Hematopoietic multipotent progenitor cell treated with erythropoietin and hydrocortisone succinate and interleukin-3 and kit ligand, for 6 days (in vitro differentiated cells): ENCODE measurements around the gene GRM4.

Experiments used
- DNase-seq: peaks from one replicate; pipeline ENCODE4 v3.0.0-alpha.2; 2015

The GRM4 gene

DNA sequence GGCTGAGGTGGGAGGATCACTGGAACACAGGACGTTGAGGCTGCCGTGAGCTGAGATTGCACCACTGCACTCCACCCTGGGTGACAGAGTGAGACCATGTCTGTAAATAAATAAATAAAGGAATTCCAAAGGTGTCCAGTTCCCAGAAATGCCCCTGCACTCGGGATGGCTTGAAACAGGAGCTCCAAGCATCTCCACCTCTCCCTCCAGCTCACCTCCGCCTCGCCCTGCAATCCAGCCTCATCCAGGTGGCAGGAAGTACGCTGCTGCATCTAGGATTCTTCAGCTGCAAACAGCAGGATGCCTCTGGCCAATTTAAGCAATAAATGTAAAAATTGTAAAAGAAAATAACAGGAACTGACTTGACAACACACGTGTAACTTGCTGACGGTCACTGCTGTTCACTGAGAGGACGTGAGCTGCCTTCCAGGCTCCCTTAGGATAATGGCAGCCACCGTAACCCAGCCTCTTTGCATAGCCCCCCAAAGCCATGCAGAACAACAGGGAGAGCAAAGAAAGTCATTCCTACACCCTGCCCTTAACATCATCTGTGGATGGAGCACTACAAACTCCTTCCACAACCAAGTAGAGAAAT is 11.4 kb upstream of the GRM4 start:
- DNase-seq: no peak

DNA sequence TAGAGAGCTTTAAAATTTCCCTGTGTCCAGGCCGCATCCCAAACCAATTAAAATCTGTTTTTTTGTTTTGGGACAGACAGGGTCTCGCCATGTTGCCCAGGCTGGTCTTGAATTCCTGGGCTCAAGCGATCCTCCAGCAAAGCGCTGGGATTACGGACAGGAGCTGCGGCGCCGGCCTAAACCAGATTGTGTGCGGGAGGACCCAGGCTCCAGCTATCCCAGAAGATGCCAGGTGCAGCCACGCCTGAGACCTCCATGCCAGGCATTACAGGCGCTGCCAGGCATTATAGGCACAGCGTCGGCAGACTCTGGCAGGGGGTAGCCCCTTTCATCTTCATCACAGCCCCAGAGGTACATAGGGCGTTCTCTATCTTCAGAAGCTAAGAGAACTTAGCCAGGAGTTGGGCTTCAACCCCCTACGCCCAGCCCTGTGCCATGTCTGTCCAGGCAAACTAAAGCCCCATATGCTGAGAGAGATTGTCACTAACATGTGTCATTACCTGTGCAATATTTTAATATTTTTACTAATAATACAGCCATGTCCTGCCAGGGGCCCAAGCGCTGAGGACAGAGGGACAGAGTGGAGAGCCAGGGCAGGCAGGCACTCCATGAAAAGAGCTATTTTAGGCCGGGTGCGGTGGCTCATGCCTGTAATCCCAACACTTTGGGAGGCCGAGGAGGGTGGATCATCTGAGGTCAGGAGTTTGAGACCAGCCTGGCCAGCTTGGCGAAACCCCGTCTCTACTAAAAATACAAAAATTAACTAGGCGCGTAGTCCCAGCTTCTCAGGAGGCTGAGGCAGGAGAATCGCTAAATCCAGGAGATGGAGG is 9.8 kb upstream of the GRM4 start:
- DNase-seq: no peak

DNA sequence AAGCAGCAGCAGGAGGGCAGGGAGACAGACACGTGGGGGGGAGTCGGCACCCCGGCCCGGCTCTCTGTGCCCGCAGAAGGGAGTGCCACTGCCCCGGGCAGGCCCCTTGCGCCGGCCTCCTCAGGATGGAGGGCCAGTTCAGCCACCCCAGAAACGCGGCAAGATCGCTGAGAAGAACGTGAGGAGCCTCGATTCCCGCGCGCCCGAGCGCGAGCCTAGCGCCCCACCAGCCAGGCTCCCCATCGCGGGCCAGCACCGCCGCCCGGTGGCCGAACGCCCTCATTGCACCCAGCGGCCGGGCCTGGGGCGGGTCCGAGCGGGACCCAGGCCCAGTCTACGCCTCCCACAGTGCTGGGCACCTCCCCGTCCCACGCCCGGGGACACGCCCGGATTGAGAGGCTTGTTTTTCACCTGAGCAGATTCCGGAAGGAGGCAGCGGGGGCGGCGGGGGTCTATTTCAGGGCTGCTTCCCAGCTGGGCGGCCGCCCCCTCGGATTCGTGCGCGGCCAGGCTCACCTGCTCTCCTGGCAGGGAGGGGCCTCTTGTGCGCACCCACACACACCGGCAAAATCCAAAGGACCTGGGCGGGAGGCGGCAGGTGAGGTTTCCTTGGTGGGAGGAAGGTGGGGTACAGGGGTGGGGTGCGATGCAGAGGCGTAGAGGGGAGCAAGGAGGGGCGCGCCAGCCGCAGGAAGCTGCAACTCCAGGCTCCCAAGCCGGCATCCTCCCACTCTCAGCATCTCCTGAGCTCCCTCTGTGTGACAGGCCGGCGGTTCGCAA is 9.0 kb upstream of the GRM4 start:
- peak; percentile 71 for DNase-seq

DNA sequence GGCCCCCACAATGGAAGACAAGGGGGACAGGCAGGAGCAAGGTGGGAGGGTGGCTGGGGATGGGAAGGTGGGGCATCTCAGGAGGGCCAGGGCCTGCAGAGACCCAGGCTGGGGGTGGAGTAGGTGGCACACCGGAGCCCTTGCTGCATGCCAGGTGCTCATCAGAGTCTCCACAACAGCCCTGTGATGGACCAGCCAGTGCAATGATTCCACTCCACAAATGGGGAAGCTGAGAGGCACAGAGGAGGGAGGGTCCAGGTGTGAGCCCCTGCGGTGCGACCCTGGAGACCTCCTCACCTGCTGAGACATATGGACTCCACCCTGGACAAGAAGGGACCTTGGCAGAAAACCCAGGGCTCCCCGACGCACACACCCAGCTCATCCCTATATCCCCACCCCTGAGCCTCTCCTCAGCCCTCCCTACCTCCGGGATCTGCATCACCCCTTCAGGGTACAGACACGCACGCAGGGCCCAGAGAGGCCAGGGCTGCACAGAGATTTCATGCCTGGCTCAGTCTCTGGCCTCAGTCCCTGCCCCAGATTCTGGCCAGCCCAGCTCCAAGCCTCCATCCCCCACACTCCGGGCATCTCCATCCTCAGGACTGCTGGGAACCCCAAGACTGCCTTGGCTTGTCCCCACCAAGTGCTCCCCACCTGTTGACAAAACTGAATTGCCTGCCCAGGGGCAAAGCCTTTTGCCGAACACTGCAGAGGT is 7.1 kb upstream of the GRM4 start:
- DNase-seq: no peak

DNA sequence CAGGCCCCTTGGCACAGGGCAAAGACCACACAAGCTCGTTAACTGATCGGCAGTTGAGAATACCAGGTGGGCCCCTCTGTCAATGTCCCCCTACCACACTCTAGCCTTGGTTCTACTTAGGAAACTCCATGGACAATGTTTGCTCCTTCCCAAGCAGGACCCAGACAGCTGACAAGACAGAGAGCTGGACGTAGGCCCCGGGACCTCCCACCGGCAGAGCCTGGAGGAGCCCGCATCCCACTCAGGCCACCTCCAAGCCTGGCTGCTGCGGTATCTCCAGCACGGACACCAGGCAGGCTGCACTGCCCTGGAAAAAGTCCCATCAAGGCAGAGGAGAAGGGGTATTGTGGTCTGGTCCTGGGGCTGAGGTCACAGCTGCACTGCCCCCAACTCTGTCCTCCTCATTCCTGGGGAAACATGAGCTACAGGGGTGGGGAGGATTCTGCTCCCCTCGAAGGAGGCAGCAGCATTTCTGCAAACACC is 6.2 kb upstream of the GRM4 start:
- no peak for DNase-seq

DNA sequence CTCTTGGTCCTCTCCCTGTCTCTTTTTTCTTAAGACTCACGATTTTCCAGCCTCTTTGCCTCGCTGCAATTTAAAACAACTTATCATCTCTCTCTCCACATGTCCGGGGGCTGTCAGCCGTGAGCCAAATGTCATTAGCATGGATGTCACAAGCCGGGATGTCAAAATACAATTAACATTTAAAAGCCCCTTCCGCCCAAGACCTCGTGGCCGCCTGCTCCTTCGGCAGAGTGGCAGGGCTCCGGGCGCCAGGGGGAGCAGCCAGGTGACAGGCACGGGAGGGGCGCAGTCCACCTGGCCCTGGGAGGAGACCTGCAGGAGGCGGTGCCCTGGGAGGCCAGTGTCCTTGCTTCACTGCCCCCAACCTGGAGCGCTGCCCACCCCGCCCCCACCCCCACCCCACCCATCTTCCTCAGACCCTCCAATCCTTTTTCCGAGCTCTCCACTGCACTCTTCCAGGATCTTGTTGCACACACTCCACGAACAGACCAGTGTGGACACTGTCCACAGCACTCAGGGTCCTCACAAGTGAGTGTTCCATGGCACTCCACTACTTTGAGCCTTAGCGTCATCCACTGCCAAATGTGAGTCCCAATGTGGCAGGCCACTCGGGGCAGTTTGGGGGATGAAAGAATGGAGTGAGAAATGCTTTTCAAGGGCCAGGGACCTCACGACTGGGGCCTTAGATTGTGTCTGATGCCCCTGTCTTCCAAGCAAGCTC is 5.6 kb upstream of the GRM4 start:
- DNase-seq: no peak

DNA sequence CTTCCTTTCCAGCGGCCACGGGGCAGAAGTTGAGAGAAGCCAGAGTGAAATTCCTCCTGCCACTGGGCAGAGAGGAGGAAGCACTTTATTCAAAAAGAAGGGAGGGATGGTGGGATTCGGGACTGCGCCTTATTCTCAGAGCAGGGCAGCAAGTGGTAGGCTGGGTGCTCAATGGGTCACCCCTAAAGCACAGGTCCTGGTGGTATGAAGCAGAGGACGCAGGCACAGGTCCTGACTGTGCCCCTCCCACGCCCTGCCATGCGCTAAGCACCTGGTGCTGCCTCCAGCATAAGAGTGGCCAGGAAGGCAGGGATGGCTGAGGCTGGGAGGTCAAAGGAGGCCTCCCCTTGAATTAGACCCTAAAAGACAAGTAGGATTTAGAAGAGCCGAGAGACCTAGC is 4.9 kb upstream of the GRM4 start:
- DNase-seq: no peak

DNA sequence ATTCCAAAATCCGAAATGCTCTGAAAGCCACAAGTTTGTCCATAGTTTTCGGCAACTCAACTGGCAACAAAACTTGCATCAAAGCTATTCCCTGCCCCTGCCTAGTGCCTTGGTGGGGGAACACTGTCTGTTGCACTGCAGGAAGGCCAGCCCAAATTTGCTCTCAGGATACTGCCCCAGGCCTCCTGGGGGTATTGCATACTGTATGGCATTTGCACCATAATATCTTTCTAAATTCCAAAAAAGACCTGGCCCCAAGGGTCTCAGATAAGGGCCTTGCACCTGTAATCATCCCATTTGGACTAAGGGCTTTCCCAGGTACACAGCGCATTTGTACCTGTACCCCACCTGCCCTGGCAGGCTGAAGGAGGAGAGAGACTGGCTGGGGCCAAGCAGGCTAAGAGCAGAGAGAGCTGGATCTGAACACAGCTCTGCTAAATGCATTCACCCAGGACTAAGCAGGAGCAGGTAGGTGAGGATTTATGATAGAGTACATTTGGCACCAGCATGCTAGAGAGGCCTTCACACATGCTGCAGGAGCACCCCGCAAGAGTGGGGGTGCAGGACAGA is 4.0 kb upstream of the GRM4 start:
- no peak for DNase-seq

DNA sequence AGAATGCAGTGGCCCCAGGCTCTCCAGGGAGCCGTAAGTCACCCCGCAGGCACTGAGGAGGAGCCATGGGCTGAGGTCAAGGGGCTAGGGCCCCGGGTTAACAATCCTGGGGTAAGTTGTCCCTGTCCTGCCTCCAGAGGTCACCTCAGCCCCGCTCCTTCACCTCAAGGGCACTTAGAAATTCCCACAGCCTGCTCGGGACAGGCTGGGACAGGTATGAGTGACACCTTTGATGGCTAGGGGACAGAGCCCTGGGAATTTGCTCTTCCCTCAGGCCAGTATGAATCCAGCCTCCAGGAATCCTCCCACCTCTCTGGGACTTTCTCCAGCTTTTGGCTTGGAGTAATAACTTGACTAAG is 3.5 kb upstream of the GRM4 start:
- DNase-seq: no peak

DNA sequence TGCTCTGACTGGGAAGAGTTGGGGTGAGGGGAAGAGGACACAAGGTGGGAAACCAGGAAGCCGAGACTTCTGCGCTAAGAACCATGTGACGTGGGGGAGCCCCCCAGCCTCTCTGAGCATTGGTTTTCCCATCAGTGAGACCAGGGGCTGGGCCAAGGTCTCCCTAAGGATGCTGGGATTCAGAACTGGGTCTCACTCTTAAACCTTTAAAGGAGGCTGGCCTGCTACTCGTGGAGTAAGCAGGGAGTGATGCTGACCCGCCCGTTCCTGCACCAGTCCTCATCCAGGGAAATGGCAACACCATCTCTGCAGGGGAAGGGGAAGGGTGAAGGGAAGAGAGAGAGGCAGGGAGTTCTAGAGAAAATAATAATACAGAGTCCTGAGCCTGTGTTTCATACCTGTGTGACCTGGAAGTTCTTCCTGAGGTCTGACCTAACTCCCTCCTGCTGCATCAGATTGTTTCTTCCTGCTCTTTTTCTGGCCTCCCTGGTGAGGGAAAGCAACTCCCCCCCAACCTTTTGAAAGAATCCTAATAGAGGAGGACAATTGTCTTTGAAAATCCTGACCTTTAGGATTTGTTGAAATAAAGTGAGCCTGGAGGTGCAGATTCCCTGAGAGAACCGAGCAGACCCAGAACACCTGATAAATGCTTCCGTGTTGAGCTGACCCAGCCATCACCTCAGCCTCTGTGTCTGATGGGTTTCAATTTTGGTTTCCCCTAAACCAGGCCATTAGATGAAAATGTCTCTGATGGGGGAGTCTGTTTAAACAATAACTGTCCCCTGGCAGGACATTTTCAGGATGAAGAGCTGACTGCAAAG is 3.0 kb upstream of the GRM4 start:
- DNase-seq: no peak

DNA sequence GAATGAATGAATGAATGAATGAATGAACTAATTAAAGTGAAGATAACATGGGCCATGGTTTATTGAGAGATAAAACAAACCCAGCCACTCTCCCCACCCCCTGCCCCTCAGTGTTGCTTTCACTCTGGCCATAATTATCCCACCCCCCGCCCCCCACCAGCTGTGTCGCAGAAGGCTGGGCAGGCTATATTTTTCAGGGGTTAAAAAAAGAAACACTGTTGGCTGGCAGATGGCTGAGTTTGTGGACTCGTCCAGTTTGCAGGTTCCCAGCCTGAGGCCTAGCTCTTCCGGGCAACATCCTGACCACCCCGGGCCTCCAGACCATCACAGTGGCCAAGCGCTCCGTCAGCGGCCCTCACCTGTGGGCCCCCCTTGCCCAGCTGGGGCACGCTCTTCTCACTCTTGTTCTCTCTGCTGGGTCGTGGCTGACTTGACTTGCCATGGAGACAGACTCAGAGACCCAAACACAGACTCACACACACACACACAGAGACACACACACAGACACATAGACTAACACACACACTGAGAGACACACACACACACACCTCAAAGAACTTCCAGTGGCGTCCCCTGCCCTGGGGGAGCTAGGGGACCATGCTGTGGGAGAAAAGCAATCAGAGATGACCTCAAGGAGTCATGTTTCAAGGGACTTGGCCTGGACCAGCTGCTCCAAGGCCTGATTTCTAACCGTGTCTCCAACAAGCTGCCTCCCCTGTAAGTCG is 2.2 kb upstream of the GRM4 start:
- DNase-seq: no peak

DNA sequence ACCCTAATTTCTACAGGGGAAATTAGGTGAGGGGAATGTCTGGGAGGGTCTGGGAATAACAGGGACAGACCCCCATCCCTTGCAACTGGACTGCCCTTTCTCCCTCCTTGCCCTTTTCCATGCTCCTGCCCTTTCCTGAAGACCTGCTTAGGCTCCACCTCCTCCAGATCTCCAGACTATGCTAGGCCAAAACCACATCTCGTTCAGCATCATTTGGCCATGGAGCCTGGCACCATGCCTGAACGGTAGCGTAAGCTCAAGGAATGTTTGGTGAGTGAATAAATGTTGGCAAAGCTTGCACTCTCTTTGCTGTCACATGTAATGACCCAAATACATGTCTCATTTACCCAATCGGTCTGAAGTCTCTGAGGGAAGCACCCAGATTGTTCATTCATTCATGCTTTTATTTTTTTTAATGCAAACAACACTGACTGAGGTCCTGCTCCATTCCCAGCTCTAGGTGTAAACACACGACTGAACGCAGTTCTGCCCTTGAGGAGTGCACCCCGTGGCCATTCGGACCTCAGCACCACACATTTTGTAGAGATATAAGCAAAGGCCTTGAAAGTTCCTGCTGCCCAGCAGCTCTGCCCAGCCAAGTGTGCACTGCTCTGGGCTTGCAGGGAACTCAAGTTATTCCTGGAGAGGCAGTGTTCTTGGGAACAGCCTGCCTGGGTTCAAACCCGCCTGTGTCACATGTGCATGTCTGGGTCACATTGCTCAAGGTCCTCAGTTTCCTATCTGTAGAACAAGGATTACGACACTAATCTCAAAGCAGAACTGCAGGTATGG is 1.1 kb upstream of the GRM4 start:
- DNase-seq: no peak

DNA sequence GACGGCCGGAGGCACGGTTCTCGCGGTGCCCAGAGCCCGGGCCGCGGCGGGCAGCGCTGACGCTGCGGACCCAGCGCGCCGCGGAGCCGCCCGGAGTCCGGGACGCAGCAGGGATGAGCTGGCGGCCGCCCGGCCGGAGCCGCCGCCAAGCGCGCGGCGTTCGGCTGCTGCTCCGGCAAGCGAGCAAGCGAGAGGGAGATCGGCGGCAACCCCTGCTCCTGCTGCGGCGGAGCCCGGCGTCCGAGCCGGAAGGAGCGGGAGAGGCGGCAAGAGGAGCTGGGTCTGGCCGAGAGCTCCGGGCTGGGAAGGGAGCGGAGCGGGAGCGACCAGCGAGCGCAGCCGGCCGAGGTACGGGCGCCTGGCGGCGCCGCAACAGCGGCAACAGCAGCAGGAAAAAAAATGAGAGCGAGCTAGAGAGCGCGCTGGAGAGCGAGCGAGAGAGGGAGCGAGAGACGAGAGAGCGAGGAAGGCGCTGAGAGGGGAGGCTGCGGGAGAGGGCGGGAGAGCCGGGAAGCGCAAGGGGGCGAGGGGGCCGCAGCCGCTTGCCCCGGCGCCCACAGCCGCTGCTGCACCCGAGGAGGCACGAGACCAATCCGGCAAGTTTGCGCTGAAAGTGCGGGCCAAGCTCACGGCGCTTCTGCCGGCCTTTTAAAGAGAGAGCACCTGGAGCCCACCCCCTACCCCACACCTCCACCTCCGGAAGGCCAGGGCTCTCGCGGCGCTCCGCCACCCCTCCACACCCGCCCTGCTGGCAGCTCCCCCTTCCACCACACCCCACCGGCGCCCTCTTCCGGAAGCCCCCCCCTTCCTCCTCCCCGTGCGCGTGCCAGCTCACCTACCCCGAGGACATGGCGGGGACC is 496 bp downstream of the GRM4 start:
- peak; percentile 27 for DNase-seq

DNA sequence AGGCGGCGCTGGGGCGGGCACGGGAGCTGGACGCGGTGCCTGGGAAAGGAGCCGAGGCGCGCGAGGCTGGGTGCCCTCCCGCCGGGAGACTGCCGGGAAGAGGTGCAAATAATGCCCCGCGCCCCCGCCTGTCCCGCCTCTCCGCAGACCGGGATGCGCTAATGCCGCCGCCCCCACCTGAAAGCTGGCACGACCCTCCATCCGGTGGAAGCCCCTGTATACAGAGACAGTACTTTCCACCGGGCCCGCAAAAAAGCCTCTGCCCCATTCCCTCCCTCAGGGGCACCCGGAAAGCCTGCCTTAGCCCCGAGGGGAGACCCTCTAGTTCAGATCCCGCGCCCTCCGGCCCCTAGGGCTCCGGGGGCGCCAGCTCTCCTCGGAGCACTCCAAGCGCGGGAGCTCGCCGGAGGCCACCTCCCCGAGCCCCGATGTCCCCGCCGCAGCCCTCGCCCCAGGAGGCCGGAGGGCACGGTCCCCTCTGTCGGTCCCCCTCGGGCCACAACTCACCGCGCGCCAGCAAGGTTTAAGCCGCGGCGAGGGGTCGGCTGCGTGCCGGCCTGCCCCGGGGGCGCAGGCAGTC is 1.2 kb downstream of the GRM4 start:
- DNase-seq: no peak

DNA sequence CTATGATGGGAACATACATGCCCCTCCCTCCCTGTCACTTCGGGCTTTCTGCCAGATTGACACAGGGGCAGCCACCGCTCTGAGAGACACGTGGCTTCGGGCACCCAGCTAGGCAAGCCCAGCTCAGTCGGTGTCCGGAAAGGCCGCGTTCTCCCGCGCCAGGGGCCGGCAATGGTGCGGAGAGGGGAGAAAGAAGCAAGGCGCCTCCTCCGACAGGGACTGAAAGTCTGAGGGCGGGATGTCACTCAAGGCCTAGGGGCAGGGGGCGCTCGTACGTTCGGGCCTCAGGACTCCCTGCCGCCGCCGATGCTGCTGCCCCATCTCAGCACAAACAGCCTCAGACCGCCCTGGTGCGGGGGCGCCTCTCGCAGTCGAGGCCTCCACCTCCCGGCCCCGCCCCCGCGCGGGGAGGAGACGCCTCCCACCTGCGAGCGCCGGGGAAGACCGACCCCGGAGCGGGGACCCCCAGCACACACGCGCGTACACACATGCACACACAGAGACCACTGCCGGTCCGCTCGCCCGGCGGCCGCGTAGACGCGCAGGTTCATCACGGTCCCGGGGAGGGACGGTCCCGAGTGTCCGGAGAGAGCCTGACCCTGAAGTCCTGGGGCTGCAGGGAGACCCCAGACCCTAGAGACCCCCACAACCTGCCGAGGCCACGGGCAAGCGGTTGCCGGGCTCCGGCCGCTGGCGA is 1.9 kb downstream of the GRM4 start:
- DNase-seq: peak; percentile 71

DNA sequence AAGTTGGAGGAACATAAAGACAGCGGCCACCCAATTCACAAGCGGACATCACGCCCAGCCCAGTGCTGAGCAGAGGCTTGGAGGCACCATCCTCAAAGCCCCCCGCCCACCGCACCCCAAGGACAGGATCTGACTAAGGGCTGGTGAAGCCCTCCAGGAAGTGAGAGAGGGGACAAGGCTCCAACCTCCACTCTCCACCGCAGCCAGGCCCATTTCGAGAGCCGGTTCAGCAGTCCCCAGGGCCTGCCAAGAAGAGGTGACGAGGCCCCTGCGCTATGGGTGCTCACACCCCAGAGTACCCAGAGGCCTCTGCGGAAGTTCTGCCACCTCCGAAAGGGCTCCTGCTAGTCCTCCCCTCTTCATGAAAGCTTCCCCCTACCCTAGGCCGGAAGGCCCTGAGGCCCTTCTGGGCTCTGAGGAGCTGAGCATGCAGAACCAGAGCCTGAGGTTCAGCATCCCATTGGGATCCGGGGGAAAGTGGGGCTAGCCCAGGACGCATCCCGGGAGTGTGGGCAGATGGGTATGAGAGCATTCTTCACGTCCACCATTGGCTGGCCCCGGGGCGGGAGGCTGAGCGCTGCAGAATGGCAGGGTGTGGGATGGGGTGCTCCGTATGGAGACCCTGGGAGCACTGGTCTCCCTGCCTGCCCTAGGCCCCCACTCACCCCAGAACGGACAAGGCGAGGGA is 2.5 kb downstream of the GRM4 start:
- no peak for DNase-seq
